Right lobe of liver (tissue), 6 donors: ENCODE results near the gene PEPD. TPM values are rescaled to one million over a fixed set of nuclear protein-coding genes. Genes with fewer than 3 reads are reported as not detected.

ENCODE experiments used
- ATAC-seq, 4 donors: fragments of 200-7000 bp; cut with Tn5 transposase; one replicate each; pipeline ENCODE4 v1.9.1; 2020; ENCODE audit warnings: mild to moderate bottlenecking in 4 of 4, moderate library complexity in 4 of 4
- DNase-seq, 3 donors: peaks; one replicate each; pipeline ENCODE4 v3.0.0-alpha.2; 2020
- H3K27ac ChIP-seq, 3 donors: fragments of 200-600 bp; one replicate each; pipeline ENCODE4 v1.8.0; 2022
- H3K27me3 ChIP-seq, 2 donors: fragments of 200-600 bp; one replicate each; pipeline ENCODE4 v1.8.0; 2022
- H3K36me3 ChIP-seq, 4 donors: fragments of 200-600 bp; sonication (generic) in 1 of 4; one replicate each; pipeline versions ENCODE4 v1.5.1 to v1.8.0; 2017 to 2022; ENCODE audit warnings: control low read depth in 1 of 4
- H3K4me1 ChIP-seq, 4 donors: fragments of 200-600 bp; sonication (generic) in 1 of 4; one replicate each; pipeline versions ENCODE4 v1.5.1 to v1.8.0; 2017 to 2022; ENCODE audit warnings: control low read depth in 1 of 4
- H3K4me3 ChIP-seq, 3 donors: fragments of 200-600 bp; one replicate each; pipeline ENCODE4 v1.8.0; 2022
- H3K9me3 ChIP-seq, 4 donors: fragments of 200-600 bp; sonication (generic) in 1 of 4; one replicate each; pipeline versions ENCODE4 v1.5.1 to v1.8.0; 2017 to 2022; ENCODE audit warnings: control low read depth in 1 of 4
- CTCF ChIP-seq, 4 donors: fragments of 200-600 bp in 3 of 4; fragments of 450-650 bp in 1 of 4; IDR thresholded peaks; one replicate each; pipeline versions ENCODE4 v1.5.1 to v1.8.0; 2016 to 2022; ENCODE audit warnings: antibody characterized with exemption in 4 of 4, mild to moderate bottlenecking in 2 of 4
- POLR2A ChIP-seq: fragments of 450-650 bp; IDR thresholded peaks from one replicate; pipeline ENCODE4 v1.6.1; 2017; ENCODE audit warnings: antibody characterized with exemption, mild to moderate bottlenecking
- WGBS: methylation state at CpG from one replicate; pipeline ENCODE4 v1.1.6; 2018; ENCODE audit warnings: low coverage, low lambda C conversion rate; ENCODE audit not compliant: insufficient coverage; ENCODE audit errors: missing lambda C conversion rate; 5-methylcytosine and 5-hydroxymethylcytosine counted together
- intact Hi-C, 2 donors: fragments of 100-400 bp; cut with DNase I; formaldehyde crosslinking; loops; one replicate each; pipeline versions ENCODE4 v1.11.2 to v1.14.1; 2022
- total RNA-seq, 6 experiments: library from RNA; depleted of rRNA in 2 of 6; stranded (reverse); fragments of >200 nt in 2 of 6; fragmentation: NEBNext Ultra II Directional in 3 of 6; extraction: Animal tissue kit (Norgen Biotek cat#: 25700) in 3 of 6; gene quantifications; one replicate each; pipeline versions ENCODE4 v1.1.0 to v1.2.4, GENCODE V29; 2016 to 2023
- donor health status: DM: no; HTN: yes; CAD: no.
- donor health status: DM: no; HTN: no; CAD: no.
- donor health status: DM: no; HTN: no; CAD: no.
- donor health status: DM: no; HTN: yes; CAD: no.
- donor health status: DM: no; HTN: yes; CAD: no.

PEPD gene
- total RNA-seq, 6 experiments from 2014 or later, result 121 to 261 (median 167) TPM

- intact Hi-C loops, result no loop called here
- TF ChIP-seq POLR2A, result no peak
- H3K9me3 ChIP-seq, result no peaks in the 10 kb centered on the region
- DNase-seq, result peak in 2 of 3 donors; percentile 2 to 22
- no peaks in the 10 kb centered on the region for H3K27me3 ChIP-seq
- ATAC-seq, result no peak
- H3K36me3 ChIP-seq, result peaks cover 0 to 13% (median 3%) of the 10 kb centered on the region in 4 donors
- H3K27ac ChIP-seq, result peak overlapping the region in 1 of 3 donors; percentile 98
- WGBS, result 86% methylated on average over 4 of the region's 5 CpGs
- no peak overlapping the region for H3K4me3 ChIP-seq
- H3K4me1 ChIP-seq, result peaks cover 0 to 54% (median 18%) of the 10 kb centered on the region in 4 donors
Observed at GRCh38 chr19:33504058-33504444, 17.5 kb downstream of the PEPD start.

- 65% methylated on average over 2 of the region's 21 CpGs for WGBS
- H3K36me3 ChIP-seq, result peaks cover 0 to 13% (median 3%) of the 10 kb centered on the region in 4 donors
- ATAC-seq, result no peak
Observed at GRCh38 chr19:33503433-33504057, 18.0 kb downstream of the PEPD start.

GRCh38 chr19:33503030-33503429 is 18.6 kb downstream of the PEPD start:
- H3K9me3 ChIP-seq, result no peaks in the 10 kb centered on the region
- H3K4me3 ChIP-seq, result no peak overlapping the region
- DNase-seq (peak in 1 of 3 donors; percentile 31), ATAC-seq (no peak)
- H3K36me3 ChIP-seq, result peaks cover 0 to 16% (median 3%) of the 10 kb centered on the region in 4 donors
- H3K27ac ChIP-seq, result peak overlapping the region in 2 of 3 donors; percentile 80 to 98
- no CpG with 5 or more reads among the region's 6 CpGs for WGBS
- TF ChIP-seq POLR2A, result no peak
- peaks cover 0 to 50% (median 17%) of the 10 kb centered on the region in 4 donors for H3K4me1 ChIP-seq
- no peaks in the 10 kb centered on the region for H3K27me3 ChIP-seq
- intact Hi-C loops, result no loop called here

More at GRCh38 chr19:33503433-33504057, 18.0 kb downstream of the PEPD start:
- DNase-seq, result peak in 2 of 3 donors; percentile 5 to 44
- intact Hi-C loops, result no loop called here
- no peak for TF ChIP-seq CTCF (IDR thresholded peaks at IDR 0.05)
- no peak for TF ChIP-seq POLR2A
- H3K27me3 ChIP-seq, result no peaks in the 10 kb centered on the region
- H3K4me1 ChIP-seq, result peaks cover 0 to 54% (median 18%) of the 10 kb centered on the region in 4 donors
- peak overlapping the region in 1 of 3 donors; percentile 98 for H3K27ac ChIP-seq
- no peak overlapping the region for H3K4me3 ChIP-seq
- H3K9me3 ChIP-seq, result no peaks in the 10 kb centered on the region

GRCh38 chr19:33502521-33502920 is 19.1 kb downstream of the PEPD start:
- Histone ChIP-seq H3K27me3 (no peaks in the 10 kb centered on the region), H3K27ac (peak overlapping the region in 2 of 3 donors; percentile 80 to 98), H3K4me3 (no peak overlapping the region), H3K9me3 (no peaks in the 10 kb centered on the region), H3K36me3 (peaks cover 0 to 18% (median 6%) of the 10 kb centered on the region in 4 donors), H3K4me1 (peaks cover 0 to 45% (median 15%) of the 10 kb centered on the region in 4 donors)
- DNase-seq (peak in 1 of 3 donors; percentile 27), ATAC-seq (no peak)
- WGBS, result 74% methylated on average over 2 of the region's 4 CpGs
- intact Hi-C loops, result no loop called here
- TF ChIP-seq CTCF (IDR thresholded peaks at IDR 0.05) (no peak), POLR2A (no peak)

- H3K4me3 ChIP-seq, result no peak overlapping the region
- TF ChIP-seq CTCF (IDR thresholded peaks at IDR 0.05) (peak in 2 of 4 donors; percentile 15 to 16), POLR2A (no peak)
- H3K4me1 ChIP-seq, result peaks cover 0 to 38% (median 12%) of the 10 kb centered on the region in 4 donors
- H3K27ac ChIP-seq, result peak overlapping the region in 2 of 3 donors; percentile 80 to 98
- H3K27me3 ChIP-seq, result no peaks in the 10 kb centered on the region
- H3K36me3 ChIP-seq, result peaks cover 0 to 18% (median 8%) of the 10 kb centered on the region in 4 donors
- H3K9me3 ChIP-seq, result no peaks in the 10 kb centered on the region
- peak; percentile 71 to 96 (median 94) for DNase-seq
- WGBS, result 32% methylated on average over 5 of the region's 8 CpGs
- intact Hi-C loops, result no loop called here
- ATAC-seq, result peak; percentile 81 to 90 (median 86)
Observed at GRCh38 chr19:33501693-33502356, 19.8 kb downstream of the PEPD start.
